ENCODE results near the gene PRSS38.

Gene PRSS38

DNA sequence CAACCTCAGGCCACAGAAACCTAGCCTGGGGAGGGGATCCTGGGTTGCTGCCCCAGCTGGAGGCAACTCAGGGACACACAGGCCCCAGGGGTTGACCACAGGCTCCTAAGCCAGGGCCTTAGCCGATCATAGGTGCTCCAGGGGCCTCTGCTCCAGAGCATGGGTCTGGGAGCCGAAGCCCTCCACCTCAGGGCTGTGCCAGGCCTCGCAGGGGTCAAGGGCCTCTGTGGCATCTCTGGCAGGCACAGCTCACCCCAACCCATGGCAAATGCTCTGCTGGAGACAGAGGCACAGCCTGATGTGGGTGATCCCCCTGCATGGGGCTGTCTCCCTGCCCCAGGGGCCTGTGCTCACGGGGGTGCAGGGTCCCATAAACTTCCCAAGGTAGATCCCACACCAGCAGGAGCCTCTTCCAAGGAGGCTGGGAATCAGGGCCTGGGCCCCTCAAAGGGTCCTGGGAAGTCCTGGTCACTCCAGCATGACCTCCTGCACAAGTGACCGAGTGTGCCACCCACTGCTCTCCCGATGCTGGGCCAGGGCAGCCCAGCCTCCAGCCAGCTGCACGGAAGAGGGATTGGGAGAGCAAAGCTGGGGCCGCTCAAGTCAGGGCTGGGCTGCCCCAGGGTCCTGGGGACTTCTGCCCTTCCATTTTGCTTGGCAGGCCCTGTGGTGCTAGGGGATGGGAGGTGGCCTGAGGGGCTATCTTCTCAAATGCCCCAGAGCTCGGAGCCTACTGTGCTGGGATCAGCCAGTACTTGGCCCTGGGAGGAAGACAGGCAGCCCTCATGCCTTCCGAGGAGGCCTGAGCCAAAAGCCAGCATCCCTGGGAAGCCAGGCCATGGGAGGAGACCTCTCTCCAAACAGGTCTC is 22.2 kb upstream of the PRSS38 start:
- no peak for DNase-seq (ENCODE audit: low read depth in 2 of 2)

DNA sequence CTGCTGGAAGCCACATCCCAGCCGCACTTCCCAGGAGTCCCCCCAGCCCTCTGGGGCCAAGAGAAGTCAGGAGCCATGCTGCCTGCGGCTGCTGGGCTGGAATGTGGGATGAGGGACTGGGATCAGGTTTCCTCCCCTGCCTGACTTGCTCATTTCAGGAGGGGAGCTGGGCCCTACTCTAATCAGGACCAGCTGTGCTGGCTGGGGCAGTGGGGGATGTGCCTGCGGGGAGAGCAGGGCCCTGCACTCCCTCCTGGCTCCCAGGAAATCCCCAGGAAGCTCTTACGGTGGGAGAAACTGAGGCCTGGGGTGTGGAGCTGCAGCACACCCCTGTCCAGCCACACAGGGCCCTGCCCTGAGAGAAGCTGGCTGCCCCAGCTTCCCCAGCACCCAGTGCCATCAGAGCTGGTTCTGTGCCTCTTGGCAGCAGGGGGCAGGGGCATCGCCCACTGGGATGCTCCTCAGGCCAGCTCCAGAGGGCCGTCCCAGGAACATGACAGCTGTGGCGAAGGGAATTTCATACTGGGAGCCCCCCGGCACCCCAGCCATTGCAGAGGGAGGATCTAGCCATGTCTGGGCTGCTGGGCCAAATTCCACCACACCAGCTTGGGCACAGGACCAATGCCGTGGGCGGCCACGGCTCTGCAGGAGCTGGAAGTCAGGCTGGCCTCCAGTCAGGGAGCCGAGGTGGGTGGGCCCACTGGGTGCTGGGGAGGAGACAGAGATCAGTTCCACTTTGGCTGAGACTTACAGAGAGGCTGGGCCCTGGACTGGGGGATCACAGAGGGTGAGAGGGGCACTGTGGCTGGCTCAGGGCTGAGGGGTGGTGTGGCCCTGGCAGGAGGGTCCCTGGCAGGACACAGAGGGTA is 21.3 kb upstream of the PRSS38 start:
- no peak for DNase-seq (ENCODE audit: low read depth in 2 of 2)

DNA sequence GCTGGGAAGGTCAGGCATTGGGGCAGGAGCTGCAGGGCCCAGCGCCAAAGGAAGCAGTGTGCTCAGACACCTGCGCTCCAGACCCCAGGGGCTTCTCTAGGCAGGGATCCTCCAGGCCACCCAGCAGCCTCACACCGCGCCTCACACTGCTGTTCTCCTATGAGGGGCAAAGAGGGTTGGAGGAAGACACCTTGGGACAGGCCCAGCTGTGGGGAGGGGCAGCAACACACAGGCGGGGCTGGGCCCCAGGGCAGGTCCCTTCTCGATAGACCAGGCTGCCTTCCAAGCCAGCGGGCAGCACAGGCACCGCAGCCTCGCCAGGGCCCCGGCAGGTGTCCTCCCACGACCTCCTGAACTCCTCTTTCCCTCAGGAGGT is 20.7 kb upstream of the PRSS38 start:
- no peak for DNase-seq (ENCODE audit: low read depth in 2 of 2)

- no peak for DNase-seq (ENCODE audit: low read depth in 2 of 2)
These were observed 19.7 kb upstream of the PRSS38 start for GRCh38 chr1:227795732-227796131.

DNA sequence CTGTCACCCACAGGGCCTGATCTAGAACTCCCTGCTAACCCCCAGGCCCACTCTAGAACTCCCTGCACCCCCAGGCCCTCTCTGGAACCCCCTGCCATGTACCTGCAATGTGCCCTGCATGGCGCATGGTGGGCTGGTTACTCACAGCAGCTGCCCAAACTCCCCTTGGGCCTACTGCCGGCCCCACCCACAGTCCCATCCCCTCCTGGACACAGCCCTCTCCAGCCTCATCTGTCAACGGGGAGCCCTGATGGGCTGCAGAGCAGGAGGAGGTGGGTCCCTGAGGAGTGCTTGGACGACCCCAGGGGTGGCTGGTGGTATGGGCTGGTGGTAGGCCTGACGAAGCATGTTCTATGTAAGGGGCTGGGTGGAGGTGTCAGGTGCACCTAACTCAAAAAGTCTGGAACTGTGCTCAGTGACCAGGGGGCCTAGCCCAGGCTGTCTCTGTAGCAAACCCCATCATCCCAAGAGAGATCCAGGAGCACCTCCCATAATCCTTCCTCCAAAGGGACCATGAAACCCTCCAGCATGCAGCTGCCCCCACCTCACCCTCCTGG is 19.0 kb upstream of the PRSS38 start:
- no peak for DNase-seq (ENCODE audit: low read depth in 2 of 2)

GRCh38 chr1:227797144-227797543 is 18.3 kb upstream of the PRSS38 start:
- DNase-seq (ENCODE audit: low read depth in 2 of 2), result no peak

DNA sequence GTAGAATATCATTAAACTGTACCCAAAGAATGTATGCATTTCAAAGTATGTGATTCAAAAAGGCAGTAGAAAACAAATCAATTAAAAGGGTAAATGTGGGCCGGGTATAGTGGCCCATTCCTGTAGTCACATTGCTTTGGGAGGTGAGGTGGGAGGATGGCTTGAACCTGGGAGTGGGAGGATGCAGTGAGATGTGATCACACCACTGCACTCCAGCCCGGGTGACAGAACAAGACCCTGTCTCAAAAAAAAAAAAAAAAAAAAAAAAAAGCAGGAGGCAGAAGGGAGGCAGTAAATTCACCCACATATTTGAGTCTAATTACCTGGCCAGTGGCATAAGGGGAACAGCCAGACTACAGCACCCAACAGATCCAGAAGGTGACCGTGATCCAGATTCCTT is 17.9 kb upstream of the PRSS38 start:
- no peak for DNase-seq (ENCODE audit: low read depth in 2 of 2)

DNA sequence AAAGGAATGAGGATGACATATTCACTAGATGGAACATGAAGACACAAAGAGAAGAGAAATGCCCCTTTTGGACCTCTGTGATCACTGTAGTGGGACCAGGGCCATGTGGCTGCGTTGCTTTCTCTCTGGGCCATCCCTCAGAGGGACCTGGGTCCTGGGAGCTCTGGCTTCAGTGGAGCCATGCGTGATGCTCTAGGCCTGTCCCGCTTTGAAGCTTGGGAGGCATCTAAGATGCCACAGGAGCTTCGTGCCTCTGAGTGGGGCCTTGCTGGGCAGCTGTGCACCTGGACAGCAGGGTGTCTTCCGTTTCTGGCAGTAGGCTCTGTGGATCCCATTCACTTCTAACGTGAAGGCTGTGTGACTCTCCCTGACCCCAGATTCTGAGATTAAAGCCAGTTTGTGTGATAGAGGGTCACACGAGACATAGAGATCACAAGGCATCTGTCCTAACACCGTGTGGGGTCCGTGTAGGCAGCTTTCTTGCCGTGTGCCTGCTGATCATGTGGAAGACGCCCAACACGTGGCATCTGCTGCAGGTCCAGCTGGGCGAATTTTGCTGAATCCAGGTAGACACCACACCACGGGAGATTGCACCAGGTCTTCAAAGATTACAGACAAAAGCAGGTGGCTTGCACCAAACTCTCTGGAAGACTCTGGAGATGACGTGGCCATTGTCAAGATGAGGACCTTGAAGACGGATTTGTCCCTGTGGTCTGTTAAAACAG is 17.2 kb upstream of the PRSS38 start:
- DNase-seq (ENCODE audit: low read depth in 2 of 2), result no peak

- no peak for DNase-seq (ENCODE audit: low read depth in 2 of 2)
These were observed 15.7 kb upstream of the PRSS38 start for GRCh38 chr1:227799756-227800155.

DNA sequence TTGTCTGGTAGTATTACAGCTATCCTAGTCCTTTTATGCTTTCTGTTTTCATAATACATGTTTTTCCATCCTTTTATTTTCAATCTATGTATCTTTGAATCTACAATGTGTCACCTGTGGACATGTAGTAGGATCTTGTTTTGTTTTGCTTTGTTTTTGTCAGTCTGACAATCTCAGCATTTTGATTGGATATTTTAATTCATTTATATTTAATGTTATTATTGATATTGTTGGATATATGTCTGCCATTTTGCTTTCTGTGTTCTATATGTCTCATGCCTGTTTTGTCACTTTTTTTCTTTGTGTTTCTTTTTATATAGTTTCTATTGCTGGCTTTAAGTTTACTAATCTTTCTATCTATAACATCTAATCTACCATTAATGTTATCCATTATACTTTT is 11.5 kb upstream of the PRSS38 start:
- no peak for DNase-seq (ENCODE audit: low read depth in 2 of 2)

DNA sequence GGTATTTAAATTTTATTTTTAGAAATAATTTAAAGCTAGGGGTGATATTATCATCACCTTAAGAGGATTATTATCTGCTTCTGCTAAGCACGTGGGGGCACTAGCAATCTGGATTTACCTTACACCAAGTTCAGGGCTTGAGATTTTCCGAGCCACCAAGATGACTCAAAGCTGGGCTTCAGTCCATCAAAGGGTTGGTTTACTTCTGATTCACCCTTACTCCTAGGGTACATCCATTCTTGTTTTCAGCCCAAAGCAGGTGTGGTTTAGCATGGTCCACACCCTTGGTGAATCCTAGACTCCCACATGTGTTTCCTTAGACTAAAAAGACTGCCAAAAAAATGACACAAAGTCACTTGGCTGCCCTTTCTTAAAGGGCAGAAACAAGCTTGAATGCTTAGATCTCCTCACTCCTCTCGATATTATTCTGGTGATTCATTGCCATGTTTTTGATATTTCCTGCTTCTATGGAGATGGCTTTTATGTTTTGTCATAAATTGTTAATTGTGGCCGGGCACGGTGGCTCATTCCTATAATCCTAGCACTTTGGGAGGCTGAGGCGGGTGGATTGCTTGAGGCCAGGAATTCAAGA is 9.8 kb upstream of the PRSS38 start:
- no peak for DNase-seq (ENCODE audit: low read depth in 2 of 2)

- no peak for DNase-seq (ENCODE audit: low read depth in 2 of 2)
These were observed 6.9 kb upstream of the PRSS38 start for GRCh38 chr1:227808566-227808965.

DNA sequence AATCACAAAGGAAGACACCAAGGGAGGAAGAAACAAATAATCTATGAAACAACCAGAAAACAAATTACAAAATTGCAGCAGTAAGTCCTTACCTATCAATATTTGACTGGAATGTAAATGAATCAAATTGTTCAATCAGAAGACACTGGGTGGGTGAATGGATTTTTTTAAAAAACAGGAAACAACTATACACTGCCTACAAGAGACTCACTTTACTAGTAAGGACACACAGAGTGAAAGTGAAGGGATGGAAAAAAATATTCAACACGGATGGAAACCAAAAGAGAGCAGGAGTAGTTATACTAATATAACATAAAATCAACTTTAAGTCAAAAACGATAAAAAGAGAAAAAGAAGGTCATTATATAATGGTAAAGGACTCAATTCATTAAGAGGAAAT is 6.4 kb upstream of the PRSS38 start:
- DNase-seq (ENCODE audit: low read depth in 2 of 2), result no peak

- DNase-seq (ENCODE audit: low read depth in 2 of 2), result no peak
These were observed 1.5 kb upstream of the PRSS38 start for GRCh38 chr1:227813962-227814361.

GRCh38 chr1:227816750-227817446 is 1.4 kb downstream of the PRSS38 start:
- no peak for DNase-seq (ENCODE audit: low read depth in 2 of 2)

DNA sequence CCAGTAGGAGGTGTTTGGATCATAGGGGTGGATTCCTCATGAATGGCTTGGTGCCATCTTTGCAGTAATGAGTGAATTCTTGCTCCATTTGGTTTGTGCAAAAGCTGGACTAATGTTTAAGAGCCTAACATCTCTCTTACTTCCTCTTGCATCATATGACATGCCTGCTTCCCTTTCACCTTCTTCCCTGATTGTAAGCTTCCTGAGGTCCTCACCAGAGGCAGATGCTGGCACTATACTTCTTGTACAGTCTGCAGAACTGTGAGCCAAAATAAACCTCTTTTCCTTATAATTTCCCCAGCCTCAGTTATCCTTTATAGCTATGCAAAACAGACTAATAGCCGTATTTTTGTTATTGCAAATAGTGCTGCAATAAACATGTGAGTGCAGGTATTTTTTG is 8.1 kb downstream of the PRSS38 start:
- DNase-seq (ENCODE audit: low read depth in 2 of 2), result no peak

- DNase-seq (ENCODE audit: low read depth in 2 of 2), result no peak
These were observed 8.7 kb downstream of the PRSS38 start for GRCh38 chr1:227824204-227824603.

- DNase-seq (ENCODE audit: low read depth in 2 of 2), result no peak
These were observed 13.3 kb downstream of the PRSS38 start for GRCh38 chr1:227828786-227829185.

- DNase-seq (ENCODE audit: low read depth in 2 of 2), result no peak
These were observed 22.7 kb downstream of the PRSS38 start for GRCh38 chr1:227838181-227838580.

DNA sequence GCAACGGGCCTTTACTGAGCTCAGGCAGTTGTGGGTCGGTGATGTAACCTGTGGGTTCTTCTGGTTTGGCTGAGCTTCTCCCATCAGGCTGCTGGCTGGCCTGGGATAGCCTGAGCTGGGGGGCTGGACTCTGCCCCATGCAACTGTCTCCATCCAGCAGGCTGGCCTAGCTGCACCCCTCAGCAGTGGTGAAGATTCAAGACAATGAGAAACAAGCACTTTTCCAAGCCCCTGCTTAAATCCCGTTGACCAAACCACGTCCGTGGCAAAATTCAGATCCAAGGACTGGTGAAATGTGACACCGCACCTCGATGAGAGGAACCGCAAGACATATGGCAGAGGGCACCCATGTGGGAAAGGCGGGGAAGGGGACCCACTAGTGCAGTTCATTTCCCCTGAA is 25.6 kb downstream of the PRSS38 start:
- DNase-seq (ENCODE audit: low read depth in 2 of 2), result no peak

All from stimulated activated CD4-positive, alpha-beta T cell treated with anti-CD3 and anti-CD28 coated beads, Interleukin-4, amount 100 ng/mL, for 48 hours (primary cell).